GM20000 (cell line): ENCODE results near the gene COA8.

ENCODE experiments used
- DNase-seq: peaks from one replicate; pipeline ENCODE4 v3.0.0; 2012; ENCODE audit warnings: low spot score
- TF ChIP-seq, protein P1 (sequence below): IDR thresholded peaks from 2 replicates; pipeline ENCODE4 v1.5.1; 2012; ENCODE audit warnings: mild to moderate bottlenecking, control low read depth; ENCODE audit errors: extremely low read depth, missing control alignments

Gene COA8

DNA sequence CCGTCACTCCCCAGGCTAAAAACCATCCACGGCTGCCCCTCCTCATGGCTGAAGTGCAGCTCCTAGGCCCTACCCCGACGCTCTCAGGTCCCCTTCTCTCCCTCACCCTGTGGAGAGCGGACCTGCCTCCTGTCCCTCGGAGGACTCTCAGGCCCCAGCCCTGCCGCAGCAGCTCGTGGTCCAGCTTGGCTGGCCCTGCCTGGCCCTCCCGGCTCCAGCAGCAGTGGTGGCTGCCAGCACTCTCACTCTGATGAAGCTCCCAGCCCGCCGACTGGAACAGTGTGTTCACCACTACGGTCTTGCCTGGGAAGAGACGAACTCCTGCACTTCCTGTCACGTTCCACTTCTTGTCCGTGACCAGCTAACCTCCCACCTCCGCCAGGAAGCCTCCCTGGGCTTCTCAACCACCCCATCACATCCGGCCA lies 11.4 kb upstream of the COA8 start:
- TF ChIP-seq, protein P1, sequence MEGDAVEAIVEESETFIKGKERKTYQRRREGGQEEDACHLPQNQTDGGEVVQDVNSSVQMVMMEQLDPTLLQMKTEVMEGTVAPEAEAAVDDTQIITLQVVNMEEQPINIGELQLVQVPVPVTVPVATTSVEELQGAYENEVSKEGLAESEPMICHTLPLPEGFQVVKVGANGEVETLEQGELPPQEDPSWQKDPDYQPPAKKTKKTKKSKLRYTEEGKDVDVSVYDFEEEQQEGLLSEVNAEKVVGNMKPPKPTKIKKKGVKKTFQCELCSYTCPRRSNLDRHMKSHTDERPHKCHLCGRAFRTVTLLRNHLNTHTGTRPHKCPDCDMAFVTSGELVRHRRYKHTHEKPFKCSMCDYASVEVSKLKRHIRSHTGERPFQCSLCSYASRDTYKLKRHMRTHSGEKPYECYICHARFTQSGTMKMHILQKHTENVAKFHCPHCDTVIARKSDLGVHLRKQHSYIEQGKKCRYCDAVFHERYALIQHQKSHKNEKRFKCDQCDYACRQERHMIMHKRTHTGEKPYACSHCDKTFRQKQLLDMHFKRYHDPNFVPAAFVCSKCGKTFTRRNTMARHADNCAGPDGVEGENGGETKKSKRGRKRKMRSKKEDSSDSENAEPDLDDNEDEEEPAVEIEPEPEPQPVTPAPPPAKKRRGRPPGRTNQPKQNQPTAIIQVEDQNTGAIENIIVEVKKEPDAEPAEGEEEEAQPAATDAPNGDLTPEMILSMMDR, result no peak
- DNase-seq, result no peak

DNA sequence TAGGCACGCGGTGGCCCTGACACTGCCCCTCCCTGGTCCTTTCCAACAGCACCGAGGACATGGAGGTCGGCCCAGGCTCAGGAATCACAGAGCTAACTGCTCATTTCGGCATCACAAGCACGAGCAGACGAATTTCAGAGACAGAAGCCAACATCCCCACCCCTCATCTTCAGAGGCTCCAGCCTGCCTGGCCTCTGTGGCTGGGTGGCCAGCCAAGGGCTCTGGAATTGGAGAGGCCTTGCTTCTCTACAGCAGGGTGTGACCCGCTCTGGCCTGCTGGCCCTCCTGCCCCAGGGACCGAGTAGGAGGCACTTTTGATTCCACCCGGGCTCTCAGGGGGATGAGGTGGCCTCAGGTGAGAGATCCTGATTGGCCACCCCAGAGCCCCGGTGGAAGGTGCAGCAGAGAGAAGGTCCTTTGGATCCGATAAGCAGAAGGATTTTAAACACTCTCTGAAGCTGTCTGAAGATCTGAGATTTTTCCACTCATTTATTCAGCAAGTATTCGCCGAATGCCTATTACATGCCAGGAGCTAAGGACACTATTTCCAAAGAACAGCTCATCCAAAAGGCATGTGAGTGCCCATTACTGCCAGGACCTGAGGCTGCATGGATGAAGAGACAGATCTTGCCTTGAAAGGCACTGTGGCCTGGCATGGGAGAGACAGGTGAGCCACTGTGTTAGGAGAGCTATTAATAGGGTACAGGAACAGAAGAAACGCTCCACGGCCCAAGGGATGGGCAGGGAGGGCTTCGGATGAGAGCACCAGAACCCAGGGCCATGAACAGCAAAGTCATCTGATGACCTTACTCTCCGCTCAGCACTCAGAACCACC lies 10.5 kb upstream of the COA8 start:
- no peak for DNase-seq

DNA sequence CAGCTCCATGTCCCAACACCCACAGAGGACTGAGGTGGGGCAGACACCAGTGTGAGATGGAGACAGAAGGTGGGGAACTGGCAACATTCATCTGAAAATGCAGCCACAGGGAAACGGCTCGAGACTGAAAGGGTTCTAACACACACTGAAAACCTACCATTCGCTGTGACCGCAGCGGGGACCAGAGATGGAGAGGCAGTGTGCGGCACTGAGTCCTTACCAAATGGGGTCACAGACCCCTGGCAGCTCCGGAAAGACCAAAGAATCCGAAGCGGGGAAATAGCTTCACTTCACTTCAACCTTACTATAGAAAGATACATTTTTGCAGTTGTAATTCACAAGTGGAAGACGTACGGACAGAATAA lies 9.9 kb upstream of the COA8 start:
- no peak for DNase-seq
- TF ChIP-seq, protein P1, result no peak

More for the DNA sequence above, 10.5 kb upstream of the COA8 start:
- TF ChIP-seq, protein P1, result no peak

DNA sequence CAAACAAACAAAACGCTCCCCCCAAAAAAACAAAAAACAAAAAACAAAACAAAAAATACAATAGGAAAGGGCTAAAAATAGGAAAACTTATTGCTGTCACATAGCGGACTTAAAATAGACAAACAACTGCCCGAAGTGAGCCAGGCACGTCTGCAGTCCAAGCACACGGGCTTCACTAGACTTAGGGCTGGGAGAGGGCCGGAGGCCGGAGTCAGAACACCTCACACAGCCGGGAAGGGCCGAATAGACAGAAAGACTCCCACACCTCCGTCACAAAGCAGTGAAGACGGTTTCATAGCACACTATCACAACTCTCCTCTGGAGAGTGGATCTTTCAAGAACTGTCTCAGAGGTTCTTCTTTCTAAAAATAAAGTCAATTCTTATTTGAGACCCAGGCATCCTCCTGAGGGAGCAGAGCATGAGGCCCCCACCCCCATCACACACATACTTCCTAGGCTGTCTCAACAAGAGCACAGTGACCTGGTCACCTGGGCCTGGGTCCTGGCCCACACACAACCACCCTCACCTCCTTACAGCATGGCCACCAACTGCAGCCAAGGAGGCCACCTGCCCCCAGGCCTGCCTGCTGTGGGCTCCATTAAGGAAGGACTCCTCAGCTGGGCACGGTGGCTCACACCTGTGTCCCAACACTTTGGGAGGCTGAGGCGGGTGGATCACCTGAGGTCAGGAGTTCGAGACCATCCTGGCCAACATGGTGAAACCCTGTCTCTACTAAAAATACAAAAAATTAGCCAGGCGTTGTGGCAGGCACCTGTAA lies 7.0 kb upstream of the COA8 start:
- TF ChIP-seq, protein P1, result no peak
- no peak for DNase-seq

DNA sequence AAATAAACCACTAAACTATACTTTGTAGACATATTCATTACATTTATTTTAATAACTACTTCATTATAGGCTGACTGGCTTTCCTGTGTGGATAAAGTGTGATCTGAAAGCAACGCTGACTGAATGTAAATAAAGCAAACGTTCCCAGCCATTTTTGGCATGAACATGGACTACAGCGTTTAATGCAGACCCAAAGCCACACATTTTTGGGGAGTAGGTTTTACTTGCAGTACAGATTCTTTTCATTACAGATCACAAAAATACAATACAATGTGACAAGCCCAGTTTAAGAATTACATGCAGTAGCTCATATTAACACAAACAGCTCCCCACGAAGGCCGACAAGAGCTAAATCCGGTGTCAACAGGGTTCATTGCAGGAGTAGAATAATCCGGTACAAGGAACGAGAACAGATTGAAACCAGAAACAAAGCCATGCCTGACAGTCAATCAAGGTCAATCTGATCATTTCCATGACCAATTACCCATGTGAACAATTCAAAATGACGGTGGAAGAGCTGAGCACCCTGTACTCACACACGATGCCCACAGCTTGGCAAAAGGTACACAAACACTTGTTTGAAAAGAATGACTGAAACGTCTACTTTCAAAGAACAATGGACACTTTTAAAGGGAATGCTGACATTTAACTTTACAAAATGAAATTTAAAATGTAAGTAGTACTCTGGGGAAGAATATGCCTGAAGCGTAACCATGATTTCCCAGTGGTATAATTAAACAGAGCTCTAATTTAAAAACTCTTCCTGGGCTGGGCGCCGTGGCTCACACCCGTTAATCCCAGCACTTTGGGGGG lies 5.6 kb upstream of the COA8 start:
- DNase-seq, result no peak
- TF ChIP-seq, protein P1, result no peak

DNA sequence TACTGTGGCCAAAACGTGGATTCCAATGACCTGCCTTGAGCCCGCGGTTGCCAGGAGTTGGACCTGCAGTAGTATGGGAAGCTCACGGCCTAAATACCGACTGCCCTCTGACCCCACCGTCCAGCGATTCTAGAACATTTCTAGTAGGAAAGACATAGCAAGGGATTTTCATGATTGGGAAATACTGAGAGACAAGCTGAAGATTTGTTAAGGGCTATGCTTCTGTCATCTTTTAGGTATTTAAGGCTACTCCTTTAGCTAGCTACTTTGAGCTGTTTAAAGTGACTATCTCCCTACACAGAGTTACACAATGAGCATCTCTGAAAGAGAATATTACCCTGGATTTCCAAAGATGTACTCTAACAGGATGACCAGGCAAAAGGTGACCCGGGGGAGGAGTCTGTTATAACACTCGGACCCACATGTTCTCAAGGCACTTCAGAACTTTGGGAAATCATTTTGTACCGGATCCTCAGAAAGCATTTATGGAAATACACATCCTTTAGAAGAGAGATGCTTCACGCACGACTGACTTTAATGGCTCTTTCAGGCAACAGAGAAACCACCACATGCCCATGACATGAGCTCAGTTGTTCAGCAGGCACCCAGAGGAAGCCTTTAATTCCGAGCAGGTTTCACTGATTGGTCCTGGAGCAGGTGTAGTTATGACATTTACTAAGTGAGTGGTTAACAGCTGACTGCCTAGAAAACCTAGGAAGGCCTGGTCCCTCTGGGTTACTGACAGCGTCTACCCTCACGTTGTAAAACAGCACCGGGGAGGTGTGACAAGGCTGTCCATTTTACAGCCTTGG lies 4.5 kb upstream of the COA8 start:
- DNase-seq, result no peak

More for the DNA sequence above, 4.5 kb upstream of the COA8 start:
- TF ChIP-seq, protein P1, result no peak
